ENCODE measurements around the gene COL6A2.
"Not testable (repeated sequence)": the region's sequence is repeated elsewhere in the genome, so short reads cannot be mapped to it uniquely, and the experiment has no call there.

COL6A2 gene

DNA sequence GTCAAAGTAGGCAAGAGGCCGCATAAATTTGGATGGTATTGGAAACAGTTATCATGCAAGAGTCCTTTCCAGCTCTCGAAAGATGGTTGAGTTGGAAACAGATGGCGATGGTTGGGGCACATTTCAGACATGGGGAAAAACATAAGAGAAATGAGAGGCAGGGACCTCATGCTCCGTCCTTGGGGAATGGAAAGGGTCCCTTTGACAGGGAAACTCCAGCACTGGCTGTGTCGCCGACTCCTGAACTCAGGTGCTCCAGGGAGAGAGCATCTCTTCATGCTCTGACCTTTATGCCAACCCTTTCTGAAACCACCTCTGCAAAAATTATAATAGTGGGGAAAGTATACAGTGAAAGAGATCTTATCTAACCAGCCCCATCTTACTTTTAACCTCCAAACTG lies 36.8 kb upstream of the COL6A2 start:
- no peak for DNase-seq

DNA sequence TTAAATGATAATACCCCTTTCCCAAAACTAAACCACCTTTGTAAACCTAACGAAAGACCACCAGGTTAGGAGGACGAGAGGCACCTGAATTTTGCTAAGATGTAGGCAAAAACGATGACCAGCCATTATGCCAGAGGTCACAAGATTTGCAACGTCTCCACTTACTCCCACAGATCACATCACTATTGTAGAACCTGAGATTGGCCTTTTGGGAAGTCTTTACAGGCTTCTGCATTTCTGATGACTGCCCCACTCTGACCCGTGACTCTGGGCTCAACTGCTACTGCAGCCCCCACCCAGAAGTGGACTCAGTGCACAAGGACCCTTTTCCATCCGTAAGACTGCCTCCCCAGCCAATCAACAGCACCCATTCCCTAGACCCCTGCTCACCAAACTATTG lies 36.4 kb upstream of the COL6A2 start:
- DNase-seq, result no peak

DNA sequence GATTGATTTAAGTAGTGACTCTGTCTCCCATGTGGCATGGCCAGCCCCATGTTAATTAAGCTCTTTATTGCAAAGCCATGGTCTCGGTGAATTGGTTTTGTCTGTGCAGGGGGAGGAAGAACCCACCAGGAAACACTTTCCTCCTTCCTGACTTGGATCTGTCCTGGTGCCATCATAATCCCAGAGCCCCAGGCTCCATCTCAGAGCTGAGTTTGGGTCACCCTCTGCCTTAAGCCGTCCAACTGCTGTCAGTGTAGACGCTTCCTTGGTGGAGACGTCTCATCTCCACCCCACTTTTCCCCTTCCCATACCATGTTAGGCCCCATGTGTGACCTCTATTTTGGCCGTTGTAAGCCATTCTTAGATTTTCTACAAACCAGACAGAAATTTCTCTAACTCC lies 36.0 kb upstream of the COL6A2 start:
- no peak for DNase-seq

DNA sequence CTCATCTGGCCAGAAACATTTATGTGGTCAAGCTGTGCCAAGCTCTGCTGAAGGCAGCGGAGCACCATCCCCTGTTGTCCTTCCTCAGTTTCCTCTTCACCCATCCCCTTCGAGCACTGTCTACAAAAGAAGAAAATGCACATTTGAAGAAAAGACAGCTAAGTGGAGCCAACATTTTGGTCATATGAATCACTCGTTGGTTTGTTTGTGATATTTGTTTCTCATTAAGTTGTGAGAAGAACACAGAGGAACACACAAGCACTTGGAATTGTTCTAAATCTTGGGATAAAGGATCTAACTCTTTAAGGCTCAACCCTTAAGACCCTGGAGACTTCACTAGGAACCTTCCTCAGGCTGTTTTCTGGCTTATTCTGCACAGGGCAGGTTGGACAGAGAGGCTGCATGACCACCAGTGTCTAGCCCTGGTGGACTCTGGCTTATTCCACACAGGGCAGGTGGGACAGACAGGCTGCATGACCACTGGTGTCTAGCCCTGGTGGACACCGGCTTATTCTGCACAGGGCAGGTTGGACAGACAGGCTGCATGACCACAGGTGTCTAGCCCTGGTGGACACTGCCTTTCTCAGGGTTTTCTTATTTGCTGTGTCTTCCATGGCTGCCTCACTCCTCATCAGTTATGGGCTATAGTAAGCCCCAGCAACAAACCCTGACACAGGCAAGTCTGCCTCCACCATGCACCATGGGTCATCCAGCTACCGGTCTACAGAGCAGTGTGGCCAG lies 35.3 kb upstream of the COL6A2 start:
- DNase-seq, result no peak

DNA sequence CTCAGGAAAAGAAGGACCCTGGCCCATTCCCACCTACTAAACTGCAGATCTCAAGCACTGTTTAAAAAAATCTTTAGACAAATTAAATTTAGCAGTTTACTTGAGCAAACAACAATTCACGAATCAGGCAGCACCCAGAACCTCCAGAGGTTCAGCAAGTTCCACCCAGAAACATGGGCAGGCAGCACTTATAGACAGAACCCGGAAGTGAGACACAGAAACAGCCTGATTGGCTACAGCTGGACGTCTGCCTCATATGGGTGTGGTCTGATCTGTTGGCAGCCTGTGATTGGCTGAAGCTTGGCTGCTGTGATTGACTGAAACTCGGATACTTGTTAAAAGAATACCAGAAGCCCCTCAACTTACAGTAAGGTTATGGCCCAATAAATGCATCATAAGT lies 34.7 kb upstream of the COL6A2 start:
- DNase-seq, result no peak

DNA sequence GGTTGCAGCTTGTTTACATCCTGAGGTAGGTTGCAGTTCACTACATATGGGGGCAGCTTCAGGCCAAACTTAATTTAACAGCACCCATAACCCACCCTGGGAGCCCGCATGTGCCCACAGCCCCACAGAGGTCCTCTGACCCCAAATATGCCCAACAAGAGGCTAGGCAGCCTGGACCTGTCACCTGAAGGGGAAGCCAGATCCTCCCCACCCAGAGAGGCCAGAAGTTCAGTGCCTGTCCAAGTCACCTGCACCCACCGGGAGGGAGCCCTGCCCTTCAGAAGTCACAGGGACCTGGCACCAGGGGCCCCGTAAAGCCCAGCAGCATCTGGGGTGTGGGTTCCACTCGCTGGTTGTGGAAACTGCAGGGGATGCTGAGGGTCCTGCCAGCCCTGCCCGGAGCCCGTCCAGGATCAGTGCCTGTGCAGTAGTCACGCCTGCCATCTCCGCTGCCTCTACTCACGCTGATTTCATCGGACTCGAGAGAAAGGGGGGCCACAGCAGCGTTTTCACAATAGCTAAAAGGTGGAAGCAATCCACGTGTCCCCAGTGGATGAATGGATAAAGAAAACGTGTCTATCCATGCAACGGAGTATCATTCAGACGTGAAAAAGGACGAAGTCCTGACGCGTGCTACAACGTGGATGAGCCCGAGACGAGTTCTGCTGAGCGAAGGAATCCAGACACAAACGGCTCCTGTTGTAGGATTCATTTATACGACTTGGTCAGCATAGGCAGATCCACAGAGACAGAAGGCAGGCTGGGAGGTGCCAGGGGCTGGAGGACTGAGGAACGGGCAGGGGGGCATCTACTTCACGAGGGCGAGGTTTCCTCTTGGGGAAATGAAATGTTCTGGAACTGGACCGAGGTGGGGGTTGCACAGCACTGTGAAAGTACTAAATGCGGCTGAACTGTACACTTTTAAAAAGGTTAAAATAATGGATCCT lies 33.9 kb upstream of the COL6A2 start:
- DNase-seq, result no peak

DNA sequence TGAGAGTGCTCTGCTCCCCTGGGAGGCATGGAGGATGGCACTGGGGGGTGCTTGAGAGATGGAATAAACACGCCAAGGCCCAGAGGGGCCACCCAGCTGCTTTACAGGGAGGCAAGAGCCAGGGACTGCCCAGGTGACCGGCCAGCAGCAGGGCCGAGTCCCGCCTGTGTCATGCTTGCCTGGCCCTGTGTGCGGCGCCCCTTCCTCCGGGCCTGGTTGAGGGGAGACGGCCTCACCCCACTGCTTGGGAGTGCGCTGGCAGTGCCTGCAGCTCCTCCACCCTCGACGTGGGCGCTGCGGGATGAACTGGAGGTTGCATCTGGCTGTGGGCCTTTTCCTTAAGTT lies 33.1 kb upstream of the COL6A2 start:
- no peak for DNase-seq

DNA sequence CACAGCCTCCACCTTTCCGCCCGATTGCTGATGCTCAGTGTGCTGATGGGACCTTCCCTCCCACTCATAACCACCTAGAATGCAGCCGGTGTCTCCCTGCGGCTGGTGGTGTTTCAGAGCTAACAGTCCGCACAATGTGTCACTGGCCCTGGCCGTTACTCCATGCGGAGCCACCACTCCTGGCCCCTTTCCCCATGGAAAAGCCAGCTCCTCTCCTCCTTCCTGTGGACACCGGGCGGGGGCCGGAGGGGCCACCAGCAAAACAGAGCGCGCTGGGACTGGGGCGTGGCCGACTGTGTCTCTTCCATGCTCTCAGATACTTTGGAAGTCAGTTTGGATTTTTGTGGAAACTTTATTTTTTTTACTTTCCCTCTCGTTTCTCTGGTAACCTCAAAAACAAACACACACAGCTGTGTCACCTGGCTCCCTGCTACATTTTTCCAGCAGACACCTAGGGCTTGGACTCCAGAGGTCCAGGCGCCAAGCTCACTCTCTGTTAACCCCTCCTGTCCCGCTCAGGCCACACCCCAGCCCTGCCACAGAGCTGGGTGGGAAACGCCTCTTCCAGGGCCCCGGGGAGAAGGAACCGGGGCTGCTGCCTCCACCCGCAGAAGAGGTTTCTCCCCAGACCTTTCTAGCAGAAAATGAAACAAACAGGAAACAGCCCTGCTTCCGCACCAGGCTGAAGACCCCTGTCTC lies 32.5 kb upstream of the COL6A2 start:
- DNase-seq, result no peak

DNA sequence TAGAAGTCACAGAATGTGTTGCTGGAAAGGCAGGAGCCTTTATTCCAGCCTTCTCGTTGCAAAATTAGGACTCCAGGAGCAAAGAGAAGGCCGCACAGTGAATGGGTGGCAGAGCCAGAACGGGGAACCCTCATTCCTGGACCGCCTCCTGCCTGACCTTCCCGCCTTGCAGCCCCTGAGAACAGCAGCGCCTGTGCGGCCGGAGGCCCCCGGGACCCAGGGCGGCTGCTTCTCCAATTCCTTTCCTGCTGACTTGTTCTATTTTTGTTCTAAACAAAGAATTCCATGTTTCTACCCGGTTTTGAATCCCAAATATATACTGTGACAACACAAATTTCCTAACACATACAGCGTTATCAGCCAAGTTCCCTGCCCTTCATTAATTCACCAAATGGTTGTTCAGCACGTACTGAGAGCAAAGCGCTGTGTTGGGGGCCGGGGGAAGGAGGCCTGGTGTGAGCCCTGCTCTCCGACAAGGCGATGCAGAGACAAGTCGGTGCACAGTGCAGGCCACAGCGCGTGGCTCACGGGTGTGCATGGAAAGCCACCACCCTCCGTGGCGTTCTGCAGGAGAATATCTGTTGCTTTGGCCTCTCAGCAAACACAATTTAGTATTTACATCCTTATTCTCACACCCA lies 31.9 kb upstream of the COL6A2 start:
- no peak for DNase-seq

DNA sequence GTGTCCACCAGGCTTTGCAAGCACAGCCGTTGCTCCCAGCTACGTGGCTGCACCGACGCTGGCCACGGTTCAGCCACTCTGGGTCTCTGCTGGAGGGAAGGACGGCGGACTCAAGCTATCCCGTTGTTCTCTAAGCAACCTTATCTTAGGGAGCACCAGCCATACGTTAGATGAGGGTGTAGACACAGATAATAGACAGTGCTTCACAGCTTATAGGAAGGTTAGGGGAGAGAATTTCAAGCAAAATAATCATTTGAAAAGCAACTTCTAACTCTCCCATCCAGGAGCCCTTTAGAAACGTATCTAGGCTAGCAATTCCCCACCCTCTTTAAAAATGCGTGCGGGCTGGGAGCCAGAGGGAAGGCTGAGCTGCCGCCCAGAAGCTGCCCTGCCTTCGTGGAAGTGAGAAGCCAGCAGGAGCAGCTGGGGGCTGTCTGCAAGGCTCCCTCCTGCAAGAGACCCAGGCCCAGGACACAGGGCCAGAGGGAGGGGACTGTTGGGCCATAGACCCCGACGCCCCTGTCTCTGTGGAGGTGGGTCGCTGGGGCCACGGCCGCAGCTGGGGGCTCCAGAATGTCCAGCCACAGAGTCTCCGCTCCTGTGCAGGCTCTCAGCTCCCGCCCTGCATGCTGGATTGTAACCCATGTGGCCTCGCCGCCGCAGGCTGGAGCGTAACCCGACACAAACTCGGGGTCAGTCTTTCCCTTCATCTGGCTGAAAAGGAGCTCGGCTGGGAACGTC lies 31.2 kb upstream of the COL6A2 start:
- no peak for DNase-seq

DNA sequence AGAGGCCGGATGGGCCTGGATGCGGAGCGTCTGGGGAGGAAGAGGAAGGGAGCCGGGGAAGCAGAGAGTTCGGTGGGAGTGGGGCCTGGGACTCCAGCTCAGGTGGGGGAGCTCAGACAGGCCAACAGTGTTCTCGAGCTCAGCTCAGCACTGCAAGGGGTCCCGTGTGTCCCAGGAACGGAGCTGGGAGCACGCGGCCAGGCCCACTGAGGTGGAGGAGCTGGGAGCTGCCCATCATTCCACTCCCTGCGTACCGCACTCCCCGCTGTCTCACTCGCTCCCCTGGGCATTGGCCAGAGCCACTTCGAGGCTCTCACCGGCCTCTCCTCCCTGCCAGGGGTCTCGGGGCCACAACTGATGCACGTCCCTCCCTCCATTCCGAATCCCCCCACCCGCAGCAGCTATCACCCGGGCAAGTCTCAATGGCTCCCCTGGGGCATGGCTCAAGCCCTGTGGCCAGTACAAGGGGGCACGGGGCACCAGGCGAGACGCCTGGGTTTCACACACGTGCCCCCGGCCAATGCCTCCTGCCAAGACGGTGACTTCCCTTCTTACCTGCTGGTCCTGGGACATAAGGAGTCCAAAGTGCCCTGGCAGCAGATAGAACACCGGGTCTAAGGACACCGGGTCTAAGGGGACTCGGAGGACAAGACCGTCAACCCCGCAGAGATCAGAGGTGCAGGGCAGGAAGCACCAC lies 30.3 kb upstream of the COL6A2 start:
- no peak for DNase-seq

DNA sequence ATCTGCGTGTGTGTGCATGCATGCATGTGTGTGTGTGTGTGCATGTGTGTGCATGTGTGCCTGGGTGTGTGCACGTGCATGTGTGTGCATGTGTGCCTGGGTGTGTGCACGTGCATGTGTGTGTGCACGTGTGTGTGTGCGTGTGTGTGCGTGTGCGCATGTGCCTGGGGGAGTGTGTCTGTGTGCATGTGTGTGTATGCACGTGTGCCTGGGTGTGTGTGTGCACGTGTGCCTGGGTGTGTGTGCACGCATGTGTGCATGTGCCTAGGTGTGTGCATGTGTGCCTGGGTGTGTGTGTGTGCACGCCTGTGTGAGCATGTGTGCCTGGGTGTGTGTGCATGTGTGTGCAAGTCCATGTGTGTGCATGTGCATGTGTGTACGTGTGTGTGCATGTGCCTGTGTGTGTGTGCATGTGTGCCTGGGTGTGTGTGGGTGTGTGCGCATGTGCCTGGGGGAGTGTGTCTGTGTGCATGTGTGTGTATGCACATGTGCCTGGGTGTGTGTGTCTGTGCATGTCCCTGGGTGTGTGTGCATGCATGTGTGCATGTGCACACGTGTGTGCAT lies 29.3 kb upstream of the COL6A2 start:
- DNase-seq, result no peak

DNA sequence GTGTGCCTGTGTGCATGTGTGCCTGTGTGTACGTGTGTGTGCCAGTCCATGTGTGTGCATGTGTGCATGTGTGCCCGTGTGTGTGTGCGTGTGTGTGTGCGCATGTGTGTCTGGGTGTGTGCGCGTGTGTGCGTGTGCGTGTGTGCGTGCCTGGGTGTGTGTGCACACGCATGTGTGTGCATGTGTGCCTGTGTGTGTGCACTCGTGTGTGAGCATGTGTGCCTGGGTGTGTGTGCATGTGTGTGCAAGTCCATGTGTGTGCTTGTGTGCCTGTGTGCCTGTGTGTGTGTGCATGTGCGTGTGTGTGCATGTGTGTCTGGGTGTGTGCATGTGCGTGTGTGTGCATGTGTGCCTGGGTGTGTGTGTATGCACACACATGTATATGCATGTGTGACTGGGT lies 28.7 kb upstream of the COL6A2 start:
- no peak for DNase-seq

DNA sequence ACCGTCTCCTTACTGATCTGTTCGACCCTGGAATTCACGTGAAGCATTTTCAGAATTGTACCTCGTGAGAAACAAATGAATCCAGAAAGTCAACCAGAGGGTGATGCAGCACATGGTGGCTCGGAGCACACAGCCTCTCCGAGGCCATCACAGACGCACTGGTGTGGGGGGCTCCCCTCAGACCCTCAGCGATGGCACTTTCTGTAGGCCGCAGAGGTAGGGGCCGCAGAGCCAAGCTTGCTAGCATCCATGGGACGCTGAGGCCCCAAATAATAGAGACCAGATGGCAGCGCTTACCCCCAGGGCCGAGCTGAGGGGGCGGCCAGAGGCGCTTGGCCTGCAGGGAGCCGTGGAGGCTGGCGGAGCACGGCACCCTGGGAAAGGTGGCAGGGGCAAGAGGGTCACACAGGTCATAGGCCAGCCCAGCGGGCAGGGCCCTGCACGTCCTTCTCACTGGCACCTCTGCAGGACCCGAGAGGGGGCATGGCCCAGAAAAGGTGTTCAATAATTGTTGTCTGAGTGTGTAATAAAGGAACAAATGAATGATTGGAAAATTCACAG lies 28.1 kb upstream of the COL6A2 start:
- no peak for DNase-seq

DNA sequence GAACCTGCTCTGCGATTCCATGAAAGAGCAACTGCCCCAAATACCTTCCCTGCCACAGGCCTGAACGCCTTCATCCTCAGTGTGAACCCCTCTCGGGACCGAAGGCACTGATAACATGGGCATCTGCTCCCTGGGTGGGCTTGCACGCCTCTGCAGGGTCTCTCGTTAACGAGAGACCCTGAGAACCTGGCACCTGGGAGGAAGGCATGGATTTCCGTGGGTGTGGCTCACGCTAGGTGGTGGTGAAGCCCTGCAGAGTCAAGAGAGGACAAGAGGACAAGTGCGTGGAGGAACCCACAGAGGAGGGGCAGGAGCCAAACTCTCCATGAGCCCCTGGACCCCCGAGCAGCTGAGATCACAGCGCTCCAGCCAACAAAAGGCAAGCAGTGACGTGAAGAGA lies 26.8 kb upstream of the COL6A2 start:
- no peak for DNase-seq

DNA sequence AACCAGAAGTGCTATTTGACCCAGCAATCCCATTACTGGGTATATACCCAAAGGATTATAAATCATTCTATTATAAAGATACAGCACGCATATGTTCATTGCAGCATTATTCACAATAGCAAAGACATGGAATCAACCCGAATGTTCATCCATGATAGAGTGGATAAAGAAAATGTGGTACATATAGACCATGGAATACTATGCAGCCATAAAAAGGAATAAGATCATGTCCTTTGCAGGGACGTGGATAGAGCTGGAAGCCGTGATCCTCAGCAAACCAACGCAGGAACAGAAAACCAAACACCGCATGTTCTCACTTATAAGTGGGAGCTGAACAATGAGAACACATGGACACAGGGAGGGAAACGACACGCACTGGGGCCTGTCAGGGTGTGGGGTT lies 21.2 kb upstream of the COL6A2 start:
- DNase-seq, result not testable (repeated sequence)

DNA sequence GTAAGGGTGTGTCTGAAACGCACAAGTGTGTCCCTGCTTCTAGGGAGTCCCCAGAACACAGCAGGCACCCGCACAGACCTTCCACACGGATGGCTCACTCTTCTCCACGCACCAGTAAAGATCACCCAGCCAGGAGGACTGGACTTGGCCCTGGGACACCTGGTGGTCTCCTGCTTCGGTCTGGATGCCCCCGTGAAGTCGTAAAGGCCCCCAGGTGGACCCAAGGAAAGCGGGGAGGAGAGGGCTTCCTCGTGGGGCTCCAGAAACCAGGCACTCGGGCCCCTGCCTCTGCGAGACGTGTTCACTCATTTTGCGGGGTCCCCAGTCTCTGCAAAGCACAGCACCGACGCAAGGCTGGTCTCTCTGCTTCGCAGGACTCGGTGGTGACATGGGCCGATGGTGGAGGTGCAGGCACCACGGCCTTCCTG lies 20.2 kb upstream of the COL6A2 start:
- DNase-seq, result no peak

DNA sequence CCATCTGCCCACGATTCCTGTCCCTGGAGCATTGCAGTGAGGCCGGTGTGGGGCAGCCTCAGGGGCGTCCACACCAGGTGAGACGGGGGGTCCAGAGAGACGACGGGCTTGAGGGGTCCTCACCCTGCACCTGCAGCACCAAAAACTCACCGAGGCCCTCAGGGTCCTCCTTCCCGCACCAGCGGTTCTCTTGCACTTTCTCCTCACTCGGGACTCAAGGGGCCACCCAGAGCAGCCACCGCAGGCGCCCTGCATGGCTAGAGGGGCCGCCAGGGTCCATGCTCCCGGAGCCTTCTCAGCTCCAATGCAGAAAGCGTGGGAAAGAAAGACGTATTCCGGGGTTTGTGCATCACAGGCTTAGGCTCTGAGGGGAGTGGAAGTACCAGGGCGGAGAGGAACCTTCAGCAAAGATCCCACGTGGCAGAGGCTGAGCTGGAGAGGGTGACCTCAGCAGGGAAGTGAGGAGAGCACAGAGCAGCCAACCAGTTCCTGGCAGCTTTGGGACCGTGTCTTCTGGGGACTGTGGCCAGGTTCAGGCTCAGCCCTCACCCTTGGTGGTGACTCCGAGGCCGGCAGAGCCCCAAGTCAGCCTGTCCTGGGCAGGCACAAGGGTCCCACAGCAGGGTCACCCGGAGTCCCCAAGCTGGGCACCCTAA lies 19.5 kb upstream of the COL6A2 start:
- no peak for DNase-seq

DNA sequence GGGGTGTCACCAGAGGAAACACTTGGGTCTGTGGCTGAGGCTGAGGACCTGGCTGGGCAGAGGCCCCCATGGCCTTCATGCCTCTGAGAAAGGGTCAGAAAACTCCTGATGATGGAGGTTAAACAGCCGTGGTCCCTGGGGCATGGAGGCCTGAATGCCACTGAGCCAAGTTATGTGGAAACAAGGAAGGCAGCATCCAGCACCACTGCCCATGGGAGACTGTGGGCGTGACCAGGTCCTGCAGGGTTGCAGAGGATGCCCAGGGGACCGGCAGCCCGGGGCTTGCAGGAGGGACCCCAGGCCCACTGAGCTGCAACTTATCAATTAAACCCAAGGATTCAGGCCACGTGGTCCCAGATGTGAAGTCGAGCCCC lies 18.9 kb upstream of the COL6A2 start:
- no peak for DNase-seq

DNA sequence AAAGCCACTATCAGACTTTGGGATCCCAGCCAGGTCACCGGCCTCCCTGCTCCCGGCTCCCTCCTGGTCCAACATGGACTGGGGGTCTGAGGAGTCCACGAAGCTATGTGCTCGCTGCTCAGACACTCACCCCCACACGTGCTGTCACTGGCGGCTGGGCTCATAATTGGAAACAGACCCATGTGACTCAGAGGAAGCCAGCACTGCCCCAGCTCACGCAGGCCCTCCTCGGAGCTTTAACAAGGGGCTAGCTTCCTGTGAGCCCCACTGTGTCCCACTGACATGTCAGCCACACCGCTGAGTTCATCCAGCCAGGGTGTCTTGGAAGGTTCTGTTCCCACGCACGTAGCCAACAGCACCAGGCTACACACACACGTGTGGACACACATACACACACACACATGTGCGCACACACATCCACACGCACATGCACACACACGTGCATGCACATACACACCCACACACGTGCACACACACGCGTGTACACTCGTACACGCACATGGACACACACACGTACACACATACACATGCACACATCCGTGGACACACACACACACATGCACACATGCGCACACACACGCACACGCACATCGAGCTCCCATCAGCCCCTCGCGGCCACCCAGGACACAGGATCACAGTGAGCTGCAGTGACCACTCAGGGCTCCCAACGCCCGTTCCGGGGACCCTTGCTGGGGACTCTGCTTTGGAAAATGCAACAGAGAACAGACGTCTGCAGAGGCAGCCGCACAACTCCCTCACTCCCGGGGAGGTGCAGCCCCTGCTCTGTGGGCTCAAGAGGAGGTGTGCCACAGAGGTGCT lies 18.4 kb upstream of the COL6A2 start:
- DNase-seq, result peak; percentile 14

Measured in T1000 (cell line).